ENCODE results near the gene PTCHD4. TPM values are rescaled to one million over a fixed set of nuclear protein-coding genes. Genes with fewer than 3 reads are reported as not detected.

PTCHD4 gene
- total RNA-seq, 4 donors from 2014 or later = 2.7 to 4.2 (median 3.0) TPM

GRCh38 chr6:48075181-48075580, 35.8 kb downstream of the PTCHD4 start:
- Histone ChIP-seq H3K36me3 (no peaks in the 10 kb centered on the region), H3K27ac (no peak overlapping the region), H3K4me3 (no peak overlapping the region), H3K4me1 (no peaks in the 10 kb centered on the region), H3K27me3 (no peaks in the 10 kb centered on the region), H3K9me3 (peaks cover 0 to 6% (median 0%) of the 10 kb centered on the region in 4 donors)
- TF ChIP-seq CTCF (IDR thresholded peaks at IDR 0.05) (no peak), POLR2A (IDR thresholded peaks at IDR 0.05) (no peak), EP300 (IDR thresholded peaks at IDR 0.05) (no peak)
- no peak for DNase-seq (ENCODE audit: low spot score in 2 of 2)

GRCh38 chr6:48073976-48074767, 36.8 kb downstream of the PTCHD4 start:
- H3K27me3 ChIP-seq = no peaks in the 10 kb centered on the region
- H3K9me3 ChIP-seq = peaks cover 0 to 6% (median 0%) of the 10 kb centered on the region in 4 donors
- DNase-seq (ENCODE audit: low spot score in 2 of 2) = no peak
- H3K36me3 ChIP-seq = no peaks in the 10 kb centered on the region
- no peak for TF ChIP-seq CTCF (IDR thresholded peaks at IDR 0.05)
- TF ChIP-seq EP300 (IDR thresholded peaks at IDR 0.05) = no peak
- no peak for TF ChIP-seq POLR2A (IDR thresholded peaks at IDR 0.05)
- peaks cover 0 to 4% (median 0%) of the 10 kb centered on the region in 4 donors for H3K4me1 ChIP-seq
- 79 to 81% methylated on average over 8 of the region's 8 CpGs for WGBS, 2 donors
- no peak overlapping the region for H3K27ac ChIP-seq
- no peak overlapping the region for H3K4me3 ChIP-seq

- Histone ChIP-seq H3K27me3 (peaks cover 0 to 7% of the 10 kb centered on the region in 2 donors), H3K4me3 (no peak overlapping the region), H3K4me1 (peaks cover 0 to 21% (median 0%) of the 10 kb centered on the region in 4 donors), H3K36me3 (no peaks in the 10 kb centered on the region), H3K9me3 (peaks cover 0 to 6% (median 0%) of the 10 kb centered on the region in 4 donors), H3K27ac (no peak overlapping the region)
- TF ChIP-seq CTCF (IDR thresholded peaks at IDR 0.05) (no peak), POLR2A (IDR thresholded peaks at IDR 0.05) (no peak), EP300 (IDR thresholded peaks at IDR 0.05) (no peak)
- DNase-seq (ENCODE audit: low spot score in 2 of 2) = no peak
- 69 to 77% methylated on average over 3 of the region's 3 CpGs for WGBS, 2 donors
Observed at GRCh38 chr6:48071833-48072232, 39.2 kb downstream of the PTCHD4 start.

- TF ChIP-seq CTCF (IDR thresholded peaks at IDR 0.05) = no peak
- TF ChIP-seq EP300 (IDR thresholded peaks at IDR 0.05) = no peak
- no peak for TF ChIP-seq POLR2A (IDR thresholded peaks at IDR 0.05)
- DNase-seq (ENCODE audit: low spot score in 2 of 2) = no peak
- H3K27ac ChIP-seq = no peak overlapping the region
- H3K27me3 ChIP-seq = peaks cover 0 to 7% of the 10 kb centered on the region in 2 donors
- H3K4me1 ChIP-seq = peaks cover 0 to 21% (median 0%) of the 10 kb centered on the region in 4 donors
- no peaks in the 10 kb centered on the region for H3K9me3 ChIP-seq
- peak overlapping the region in 2 of 4 donors; percentile 15 to 41 for H3K4me3 ChIP-seq
- no peaks in the 10 kb centered on the region for H3K36me3 ChIP-seq
- WGBS, 2 donors = 21 to 26% methylated on average over 11 of the region's 11 CpGs
Observed at GRCh38 chr6:48069280-48069679, 41.7 kb downstream of the PTCHD4 start.

Data from tibial nerve (tissue), 4 donors.